H1 (cell line): Measurements from ENCODE around the gene ADAM22. TPM values are rescaled to one million over a fixed set of nuclear protein-coding genes. Genes with fewer than 3 reads are reported as not detected.

Source experiments
- CTCF ChIA-PET: fragments of 300-600 bp; sonication (Branson Sonifier 250); formaldehyde crosslinking; loops from one replicate; lab custom pipeline; 2021; ENCODE audit not compliant: partially characterized antibody; lab: Charles Lee
- POLR2A ChIA-PET: fragments of 300-600 bp; sonication (Branson Sonifier 250); formaldehyde crosslinking; loops from one replicate; lab custom pipeline; 2021; ENCODE audit warnings: inconsistent platforms; ENCODE audit not compliant: partially characterized antibody; lab: Charles Lee
- DNase-seq, 2 experiments: peaks; one replicate each; pipeline versions ENCODE4 v3.0.0 to v3.0.0-alpha.2; 2010 to 2022; ENCODE audit warnings: low spot score in 2 of 2, low read depth in 1 of 2, mixed read lengths in 1 of 2
- FAIRE-seq: peaks from 2 replicates; lab custom pipeline; 2011; peaks lifted over from hg19 to GRCh38; lab: Jason Lieb, UNC
- H2AFZ ChIP-seq: 2 replicates; pipeline ENCODE4 v1.8.1; 2012; ENCODE audit warnings: low read length, inconsistent platforms
- H2AK5ac ChIP-seq: 2 replicates; pipeline ENCODE4 v1.6.1; 2013; ENCODE audit warnings: low read depth, low read length
- H2BK120ac ChIP-seq: replicated peaks from 2 replicates; pipeline ENCODE3; 2013; ENCODE audit warnings: low read depth, low read length, inconsistent platforms
- H2BK12ac ChIP-seq: 2 replicates; pipeline ENCODE4 v1.6.1; 2013; ENCODE audit warnings: low read depth, low read length
- H2BK15ac ChIP-seq: 2 replicates; pipeline ENCODE4 v1.6.1; 2013; ENCODE audit warnings: low read length
- H2BK20ac ChIP-seq: 2 replicates; pipeline ENCODE4 v1.6.1; 2013; ENCODE audit warnings: low read length
- H2BK5ac ChIP-seq: 2 replicates; pipeline ENCODE4 v1.6.1; 2013; ENCODE audit warnings: low read depth, low read length
- H3K14ac ChIP-seq: 2 replicates; pipeline ENCODE4 v1.6.1; 2013; ENCODE audit warnings: inconsistent platforms; ENCODE audit not compliant: insufficient read length
- H3K18ac ChIP-seq: 2 replicates; pipeline ENCODE4 v1.6.1; 2013; ENCODE audit warnings: low read length; ENCODE audit errors: extremely low read depth
- H3K23ac ChIP-seq: 2 replicates; pipeline ENCODE4 v1.6.1; 2013; ENCODE audit warnings: inconsistent platforms; ENCODE audit not compliant: insufficient read length
- H3K23me2 ChIP-seq: 2 replicates; pipeline ENCODE4 v1.6.1; 2013; ENCODE audit warnings: low read depth, low read length
- H3K27ac ChIP-seq: 2 replicates; pipeline ENCODE4 v1.6.1; 2011; ENCODE audit warnings: low read depth, low read length, inconsistent platforms
- H3K27me3 ChIP-seq, 4 experiments: replicated peaks in 1 of 4; 1 replicate in 1 of 4; 2 replicates in 3 of 4; pipeline versions ENCODE4 v1.6.1 to v1.8.1; 2011 to 2013; ENCODE audit warnings: low read length in 3 of 4, mild to moderate bottlenecking in 3 of 4, inconsistent platforms in 2 of 4, mixed read lengths in 2 of 4, moderate library complexity in 1 of 4; ENCODE audit not compliant: control insufficient read depth in 3 of 4, insufficient read depth in 3 of 4; ENCODE audit errors: extremely low read depth in 1 of 4
- H3K36me3 ChIP-seq, 4 experiments: 2 replicates each; pipeline versions ENCODE4 v1.6.1 to v1.8.1; 2011 to 2013; ENCODE audit warnings: mild to moderate bottlenecking in 4 of 4, low read length in 3 of 4, moderate library complexity in 2 of 4, control low read depth in 1 of 4, inconsistent platforms in 1 of 4; ENCODE audit not compliant: insufficient read depth in 4 of 4, control insufficient read depth in 2 of 4
- H3K4ac ChIP-seq: replicated peaks from 2 replicates; pipeline ENCODE3; 2013; ENCODE audit warnings: low read length, low read depth, mixed read lengths, inconsistent platforms; ENCODE audit not compliant: insufficient read length
- H3K4me1 ChIP-seq, 4 experiments: replicated peaks in 1 of 4; 1 replicate in 1 of 4; 2 replicates in 3 of 4; pipeline versions ENCODE4 v1.6.1 to v1.8.1; 2011 to 2013; ENCODE audit warnings: low read length in 3 of 4, inconsistent platforms in 2 of 4, mixed read lengths in 1 of 4; ENCODE audit not compliant: insufficient read depth in 4 of 4, control insufficient read depth in 3 of 4
- H3K4me2 ChIP-seq, 2 experiments: 2 replicates each; pipeline versions ENCODE4 v1.6.1 to v1.8.1; 2011 to 2013; ENCODE audit warnings: low read depth in 2 of 2, low read length in 2 of 2, control low read depth in 1 of 2, inconsistent platforms in 1 of 2, mild to moderate bottlenecking in 1 of 2; ENCODE audit not compliant: insufficient read depth in 1 of 2
- H3K4me3 ChIP-seq, 4 experiments: fragments of 200-600, 300-600 bp in 1 of 4; sonication (generic), shearing (Covaris generic), sonication (Bioruptor Twin) in 1 of 4; 2 replicates each; pipeline versions ENCODE4 v1.5.1 to v1.8.1; 2011 to 2016; ENCODE audit warnings: low read length in 4 of 4, low read depth in 3 of 4, control low read depth in 2 of 4, inconsistent platforms in 2 of 4, mild to moderate bottlenecking in 2 of 4, mixed read lengths in 1 of 4, moderate library complexity in 1 of 4; ENCODE audit not compliant: insufficient read depth in 2 of 4; ENCODE audit errors: extremely low read depth in 1 of 4
- H3K56ac ChIP-seq: replicated peaks from 2 replicates; pipeline ENCODE3; 2013; ENCODE audit warnings: low read depth, mild to moderate bottlenecking, mixed read lengths, low read length, inconsistent platforms; ENCODE audit not compliant: insufficient read length
- H3K79me1 ChIP-seq: 2 replicates; pipeline ENCODE4 v1.6.1; 2013; ENCODE audit warnings: low read depth, low read length, control low read depth
- H3K79me2 ChIP-seq, 2 experiments: 2 replicates each; pipeline versions ENCODE4 v1.6.1 to v1.8.1; 2012 to 2013; ENCODE audit warnings: low read length in 2 of 2, mild to moderate bottlenecking in 2 of 2, inconsistent platforms in 1 of 2; ENCODE audit not compliant: insufficient read depth in 2 of 2, control insufficient read depth in 1 of 2
- H3K9ac ChIP-seq, 4 experiments: replicated peaks in 1 of 4; 1 replicate in 1 of 4; 2 replicates in 3 of 4; pipeline versions ENCODE4 v1.6.1 to v1.8.1; 2011 to 2013; ENCODE audit warnings: low read depth in 3 of 4, low read length in 3 of 4, control low read depth in 2 of 4, mild to moderate bottlenecking in 2 of 4, moderate library complexity in 2 of 4, inconsistent platforms in 1 of 4; ENCODE audit errors: extremely low read depth in 1 of 4
- H3K9me3 ChIP-seq, 2 experiments: 2 replicates each; pipeline versions ENCODE4 v1.6.1 to v1.8.1; 2012 to 2013; ENCODE audit warnings: mild to moderate bottlenecking in 2 of 2, moderate library complexity in 2 of 2, control low read depth in 1 of 2, inconsistent platforms in 1 of 2, low read depth in 1 of 2, low read length in 1 of 2, mixed read lengths in 1 of 2; ENCODE audit not compliant: insufficient read depth in 2 of 2
- H4K20me1 ChIP-seq, 2 experiments: replicated peaks in 1 of 2; 2 replicates each; pipeline versions ENCODE3 to v1.8.1; 2011 to 2013; ENCODE audit warnings: inconsistent platforms in 2 of 2, low read length in 2 of 2, mild to moderate bottlenecking in 1 of 2; ENCODE audit not compliant: insufficient read depth in 2 of 2, control insufficient read depth in 1 of 2
- H4K5ac ChIP-seq: 2 replicates; pipeline ENCODE4 v1.6.1; 2013; ENCODE audit warnings: low read length, low read depth, mixed read lengths, inconsistent platforms; ENCODE audit not compliant: insufficient read length
- H4K8ac ChIP-seq: 2 replicates; pipeline ENCODE4 v1.8.0; 2013; ENCODE audit warnings: mild to moderate bottlenecking, moderate library complexity, low read length, inconsistent platforms; ENCODE audit not compliant: insufficient read depth; ENCODE audit errors: extremely low read depth
- H4K91ac ChIP-seq: replicated peaks from 2 replicates; pipeline ENCODE3; 2013; ENCODE audit warnings: low read length, mixed read lengths, inconsistent platforms; ENCODE audit not compliant: insufficient read length
- ATF2 ChIP-seq: IDR thresholded peaks from 2 replicates; pipeline ENCODE4 v1.6.1; 2012; ENCODE audit warnings: low read length, inconsistent platforms
- ATF3 ChIP-seq: IDR thresholded peaks from 2 replicates; pipeline ENCODE4 v1.6.1; 2011; ENCODE audit warnings: low read depth, mild to moderate bottlenecking, low read length; ENCODE audit not compliant: insufficient read depth
- CBX5 ChIP-seq: fragments of 300-800, 300-1000 bp; sonication (generic); IDR thresholded peaks from 2 replicates; pipeline ENCODE4 v1.7.1; 2016; ENCODE audit warnings: antibody characterized with exemption, low read length, low read depth
- CBX8 ChIP-seq: fragments of 300-800, 300-1000 bp; sonication (generic); IDR thresholded peaks from 2 replicates; pipeline ENCODE4 v1.7.1; 2016; ENCODE audit warnings: low read depth, low read length, borderline replicate concordance
- CHD2 ChIP-seq: IDR thresholded peaks from 2 replicates; pipeline ENCODE4 v1.6.1; 2012; ENCODE audit warnings: low read length, improper control_type of control experiment
- EGR1 ChIP-seq: IDR thresholded peaks from 2 replicates; pipeline ENCODE4 v1.6.1; 2011; ENCODE audit warnings: low read depth, low read length, borderline replicate concordance
- NANOG ChIP-seq: IDR thresholded peaks from 2 replicates; pipeline ENCODE4 v1.6.1; 2011; ENCODE audit warnings: low read length, low read depth, mild to moderate bottlenecking, inconsistent platforms; ENCODE audit not compliant: insufficient read depth, poor library complexity, severe bottlenecking
- RXRA ChIP-seq: IDR thresholded peaks from 2 replicates; pipeline ENCODE4 v1.6.1; 2011; ENCODE audit warnings: low read depth, mild to moderate bottlenecking, low read length, moderate library complexity; ENCODE audit not compliant: insufficient read depth
- SIRT6 ChIP-seq: IDR thresholded peaks from one replicate; pipeline ENCODE4 v1.7.1; 2012; ENCODE audit warnings: low read length, inconsistent platforms
- TCF12 ChIP-seq: IDR thresholded peaks from 2 replicates; pipeline ENCODE4 v1.6.1; 2011; ENCODE audit warnings: low read depth, mild to moderate bottlenecking, low read length
- WGBS, 2 experiments: shearing (Covaris generic) in 1 of 2; methylation state at CpG; one replicate each; pipeline versions ENCODE4 v1.1.6 to v1.1.7; 2013 to 2015; ENCODE audit warnings: low lambda C conversion rate in 2 of 2, mixed read lengths in 2 of 2, inconsistent platforms in 1 of 2, low coverage in 1 of 2, missing lambda C conversion rate in 1 of 2; ENCODE audit not compliant: insufficient replicate concordance in 2 of 2, insufficient coverage in 1 of 2, insufficient read length in 1 of 2; ENCODE audit errors: extremely low coverage in 1 of 2, missing lambda C conversion rate in 1 of 2; 5-methylcytosine and 5-hydroxymethylcytosine counted together
- polyA plus RNA-seq, 7 experiments: library from polyadenylated mRNA; depleted of rRNA in 3 of 7; stranded (reverse) in 5 of 7; unstranded in 2 of 7; fragments of >200 nt in 5 of 7; fragments of 200-250 nt in 2 of 7; gene quantifications; 1 replicate in 5 of 7; 2 replicates in 1 of 7; 4 replicates in 1 of 7; pipeline versions ENCODE4 v1.2.1 to v1.2.3, GENCODE V29; 2011 to 2013; ENCODE audit warnings: missing spikeins in 2 of 7, mixed read lengths in 2 of 7
- total RNA-seq: library from RNA; stranded (reverse); fragmentation: NEBNext Ultra II Directional; extraction: Animal tissue kit (Norgen Biotek cat#: 25700); gene quantifications from 2 replicates; pipeline ENCODE4 v1.2.1, GENCODE V29; 2021

The ADAM22 gene
- total and polyA plus RNA-seq, 2 of the 8 experiments (the other 6 are each of a cell fraction or from before 2014, with no cell fraction given), result 4.6 to 21.4 TPM

DNA sequence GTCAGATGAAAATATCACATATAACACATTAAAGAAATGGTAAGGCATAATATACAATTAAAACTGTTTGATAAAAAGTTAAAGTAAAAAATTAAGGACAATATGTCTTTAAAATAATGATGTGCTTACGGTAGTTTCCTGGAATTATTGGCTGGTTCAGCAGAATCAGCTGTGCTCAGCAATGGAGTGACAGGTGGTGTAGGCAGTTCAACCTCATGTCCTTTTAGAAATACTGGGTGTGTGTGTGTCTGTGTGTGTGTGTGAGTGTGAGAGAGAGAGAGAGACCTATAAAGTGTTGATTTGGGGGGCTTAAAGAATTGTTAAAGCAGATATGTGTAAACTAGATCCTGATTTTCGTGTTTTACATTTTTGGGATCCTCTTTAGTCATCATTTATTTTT, 141.2 kb downstream of the ADAM22 start:
- no peaks in the 10 kb centered on the region for H3K79me1 ChIP-seq
- ChIA-PET CTCF (no interaction called here), POLR2A (no interaction called here)
- H3K18ac ChIP-seq, result no peak overlapping the region
- no peak overlapping the region for H2BK12ac ChIP-seq
- 91% methylated on average over 2 of the region's 2 CpGs; no CpG with 5 or more reads in 1 of the 2 experiments for WGBS, 2 experiments
- DNase-seq, result no peak
- no peak overlapping the region for H2BK5ac ChIP-seq
- H2AFZ ChIP-seq, result no peak overlapping the region
- no peak overlapping the region for H3K14ac ChIP-seq
- H3K4ac ChIP-seq, result no peak overlapping the region
- no peak overlapping the region for H3K27ac ChIP-seq
- no peaks in the 10 kb centered on the region for H3K27me3 ChIP-seq
- no peaks in the 10 kb centered on the region for H3K79me2 ChIP-seq
- H3K23ac ChIP-seq, result no peak overlapping the region
- no peak for TF ChIP-seq CHD2
- TF ChIP-seq CBX8, result no peak
- TF ChIP-seq EGR1, result no peak
- TF ChIP-seq TCF12, result no peak
- no peak for TF ChIP-seq NANOG
- TF ChIP-seq RXRA, result no peak
- no peak for TF ChIP-seq ATF3
- no peak for TF ChIP-seq SIRT6
- no peak for TF ChIP-seq CBX5
- no peak for TF ChIP-seq ATF2
- no peak overlapping the region for H3K9ac ChIP-seq
- H2BK15ac ChIP-seq, result no peak overlapping the region
- H3K36me3 ChIP-seq, result peaks cover 0 to 7% (median 1%) of the 10 kb centered on the region in 4 experiments; a peak in 2 of 8 replicates
- no peak for FAIRE-seq
- H3K4me2 ChIP-seq, result no peak overlapping the region
- H4K20me1 ChIP-seq, result no peaks in the 10 kb centered on the region
- peaks cover 8 to 11% of the 10 kb centered on the region in 2 experiments for H3K9me3 ChIP-seq
- H4K91ac ChIP-seq, result no peak overlapping the region
- no peak overlapping the region for H4K5ac ChIP-seq
- no peak overlapping the region for H4K8ac ChIP-seq
- no peak overlapping the region for H2BK120ac ChIP-seq
- no peak overlapping the region for H2BK20ac ChIP-seq
- no peak overlapping the region for H2AK5ac ChIP-seq
- H3K56ac ChIP-seq, result no peak overlapping the region
- H3K23me2 ChIP-seq, result no peaks in the 10 kb centered on the region
- no peak overlapping the region for H3K4me3 ChIP-seq
- peaks cover 0 to 3% (median 0%) of the 10 kb centered on the region in 4 experiments; a peak in 2 of 7 replicates for H3K4me1 ChIP-seq
